Measurements from ENCODE around the gene NAA80.

NAA80 gene

GRCh38 chr3:50323092-50323600, 23.9 kb upstream of the NAA80 start:
- H3K4me3 ChIP-seq (ENCODE audit: low read depth, low read length), result no peak overlapping the region
- DNase-seq (ENCODE audit: low read depth), result no peak
- no peak for TF ChIP-seq CTCF (conservative IDR thresholded peaks at IDR 0.05; ENCODE audit: low read depth, low read length)

- TF ChIP-seq CTCF (conservative IDR thresholded peaks at IDR 0.05; ENCODE audit: low read depth, low read length), result no peak
- no peak for DNase-seq (ENCODE audit: low read depth)
These were observed 23.3 kb upstream of the NAA80 start, which contains the start of gene HYAL2 for GRCh38 chr3:50322386-50323091. TSS of gene HYAL2 (minus strand) at chr3:50322745. CDS start at chr3:50320489, 2,256 bp downstream.

GRCh38 chr3:50322115-50322385, 22.8 kb upstream of the NAA80 start:
- DNase-seq (ENCODE audit: low read depth), result no peak
- TF ChIP-seq CTCF (conservative IDR thresholded peaks at IDR 0.05; ENCODE audit: low read depth, low read length), result no peak
- H3K4me3 ChIP-seq (ENCODE audit: low read depth, low read length), result peak overlapping the region; percentile 76

More at GRCh38 chr3:50322386-50323091, 23.3 kb upstream of the NAA80 start, which contains the start of gene HYAL2:
- peak within 1 kb of the TSS; percentile 76 for H3K4me3 ChIP-seq (ENCODE audit: low read depth, low read length)

- peak; percentile 92 for DNase-seq (ENCODE audit: low read depth)
- peak overlapping the region; percentile 76 for H3K4me3 ChIP-seq (ENCODE audit: low read depth, low read length)
- TF ChIP-seq CTCF (conservative IDR thresholded peaks at IDR 0.05; ENCODE audit: low read depth, low read length), result peak; percentile 55
These were observed 22.3 kb upstream of the NAA80 start for GRCh38 chr3:50321336-50322114.

- TF ChIP-seq CTCF (conservative IDR thresholded peaks at IDR 0.05; ENCODE audit: low read depth, low read length), result no peak
- H3K4me3 ChIP-seq (ENCODE audit: low read depth, low read length), result peak overlapping the region; percentile 76
- peak; percentile 62 for DNase-seq (ENCODE audit: low read depth)
These were observed 21.7 kb upstream of the NAA80 start for GRCh38 chr3:50320853-50321335.

GRCh38 chr3:50319894-50320625, 20.9 kb upstream of the NAA80 start:
- no peak for TF ChIP-seq CTCF (conservative IDR thresholded peaks at IDR 0.05; ENCODE audit: low read depth, low read length)
- H3K4me3 ChIP-seq (ENCODE audit: low read depth, low read length), result peak overlapping the region; percentile 76
- no peak for DNase-seq (ENCODE audit: low read depth)

All from choroid plexus epithelial cell (primary cell).